Measurements from ENCODE around the gene PGPEP1. TPM values are rescaled to one million over a fixed set of nuclear protein-coding genes. Genes with fewer than 3 reads are reported as not detected.

Gene PGPEP1
- total RNA-seq, 1 experiment from 2014 or later = 25.6 TPM

DNA sequence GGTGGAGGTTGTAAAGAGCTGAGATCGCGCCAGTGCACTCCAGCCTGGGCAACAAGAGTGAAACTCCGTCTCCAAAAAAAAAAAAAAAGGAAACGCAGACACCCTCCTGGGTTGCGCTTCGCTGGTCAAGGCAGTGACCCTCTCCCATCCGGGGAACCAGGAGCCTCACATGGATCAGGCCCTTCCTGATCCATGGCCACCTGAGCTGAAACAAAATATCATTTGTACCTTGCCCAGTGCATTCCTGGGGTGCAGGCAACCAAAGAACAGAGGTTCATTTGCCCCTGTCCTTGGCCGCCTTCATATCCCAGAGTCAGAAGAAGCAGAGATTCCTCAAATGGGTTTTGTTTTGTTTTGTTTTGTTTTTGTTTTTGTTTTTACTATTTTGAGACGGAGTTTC is 9.5 kb upstream of the PGPEP1 start:
- CTCF ChIA-PET = no interaction called here
- Mint-ChIP-seq H3K27ac (ENCODE audit: unreplicated experiment) (no peak overlapping the region), H3K4me1 (ENCODE audit: low read depth, unreplicated experiment) (peaks cover 12% of the 10 kb centered on the region), H3K36me3 (ENCODE audit: insufficient read depth, unreplicated experiment) (peaks cover 5% of the 10 kb centered on the region), H3K27me3 (ENCODE audit: insufficient read depth, unreplicated experiment) (no peaks in the 10 kb centered on the region), H3K4me3 (ENCODE audit: unreplicated experiment) (no peak overlapping the region), H3K9me3 (ENCODE audit: unreplicated experiment) (no peaks in the 10 kb centered on the region)
- Histone ChIP-seq H3K9me3 (no peaks in the 10 kb centered on the region), H3K27me3 (replicated peaks; ENCODE audit: control insufficient read depth, insufficient read depth, low read length) (no peaks in the 10 kb centered on the region), H3K4me3 (ENCODE audit: low read depth, low read length) (no peak overlapping the region), H3K4me1 (peaks cover 7% of the 10 kb centered on the region; the same call in 1 of the 2 replicates), H3K36me3 (ENCODE audit: control insufficient read depth, insufficient read depth, low read length) (no peaks in the 10 kb centered on the region)
- intact Hi-C loops (cut with micrococcal nuclease; ENCODE audit: unreplicated experiment) = no loop called here
- no peak for DNase-seq
- POLR2A ChIA-PET = no interaction called here
- no TSS peak for BruUV-seq (replicated peaks)
- TF ChIP-seq CTCF (IDR thresholded peaks at IDR 0.05; ENCODE audit: insufficient read depth in 1 of 2, low read depth in 1 of 2, low read length in 1 of 2, severe bottlenecking in 1 of 2, unreplicated experiment in 1 of 2) = no peak

DNA sequence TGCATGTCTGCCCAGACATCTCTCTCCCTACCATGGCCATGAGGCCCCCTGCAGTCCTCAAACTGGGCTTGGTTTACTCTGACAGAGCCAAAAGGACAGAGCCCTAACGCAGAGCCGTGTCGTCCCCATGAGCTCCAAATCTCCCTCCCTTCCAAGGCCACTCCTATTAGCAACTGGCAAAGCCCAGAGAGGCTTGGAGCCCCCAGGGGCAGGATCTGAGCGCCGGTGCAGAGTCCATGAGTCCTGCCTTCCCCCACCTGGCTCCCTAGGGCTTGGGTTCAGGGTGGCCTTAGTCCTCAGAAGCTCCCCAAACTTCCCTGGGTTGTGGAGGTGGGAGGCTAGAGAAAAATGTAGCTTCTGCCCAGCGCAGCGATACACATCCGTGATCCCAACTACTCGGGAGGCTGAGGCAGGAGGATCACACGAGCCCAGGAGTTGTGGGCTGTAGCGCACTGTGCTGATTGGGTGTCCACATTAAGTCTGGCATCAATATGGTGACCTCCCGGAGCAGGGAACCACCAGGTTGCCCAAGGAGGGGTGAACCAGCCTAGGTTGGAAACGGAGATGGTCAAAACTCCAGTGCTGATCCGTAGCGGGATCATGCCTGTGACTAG is 7.4 kb upstream of the PGPEP1 start:
- BruUV-seq (replicated peaks) = no TSS peak
- intact Hi-C loops (cut with micrococcal nuclease; ENCODE audit: unreplicated experiment) = no loop called here
- Histone ChIP-seq H3K9me3 (no peaks in the 10 kb centered on the region), H3K4me3 (ENCODE audit: low read depth, low read length) (no peak overlapping the region), H3K27me3 (replicated peaks; ENCODE audit: control insufficient read depth, insufficient read depth, low read length) (no peaks in the 10 kb centered on the region), H3K4me1 (peaks cover 7% of the 10 kb centered on the region; the same call in 1 of the 2 replicates), H3K36me3 (ENCODE audit: control insufficient read depth, insufficient read depth, low read length) (no peaks in the 10 kb centered on the region)
- TF ChIP-seq CTCF (IDR thresholded peaks at IDR 0.05; ENCODE audit: insufficient read depth in 1 of 2, low read depth in 1 of 2, low read length in 1 of 2, severe bottlenecking in 1 of 2, unreplicated experiment in 1 of 2) = no peak
- Mint-ChIP-seq H3K27ac (ENCODE audit: unreplicated experiment) (no peak overlapping the region), H3K27me3 (ENCODE audit: insufficient read depth, unreplicated experiment) (no peaks in the 10 kb centered on the region), H3K4me1 (ENCODE audit: low read depth, unreplicated experiment) (peaks cover 12% of the 10 kb centered on the region), H3K4me3 (ENCODE audit: unreplicated experiment) (no peak overlapping the region), H3K9me3 (ENCODE audit: unreplicated experiment) (no peaks in the 10 kb centered on the region), H3K36me3 (ENCODE audit: insufficient read depth, unreplicated experiment) (peaks cover 5% of the 10 kb centered on the region)
- POLR2A ChIA-PET = no interaction called here
- no peak for DNase-seq
- CTCF ChIA-PET = interaction anchor here (1.1 kb wide), 1 partner anchor 54 kb away, joined by 5 read pairs; no protein-coding TSS in a partner anchor

DNA sequence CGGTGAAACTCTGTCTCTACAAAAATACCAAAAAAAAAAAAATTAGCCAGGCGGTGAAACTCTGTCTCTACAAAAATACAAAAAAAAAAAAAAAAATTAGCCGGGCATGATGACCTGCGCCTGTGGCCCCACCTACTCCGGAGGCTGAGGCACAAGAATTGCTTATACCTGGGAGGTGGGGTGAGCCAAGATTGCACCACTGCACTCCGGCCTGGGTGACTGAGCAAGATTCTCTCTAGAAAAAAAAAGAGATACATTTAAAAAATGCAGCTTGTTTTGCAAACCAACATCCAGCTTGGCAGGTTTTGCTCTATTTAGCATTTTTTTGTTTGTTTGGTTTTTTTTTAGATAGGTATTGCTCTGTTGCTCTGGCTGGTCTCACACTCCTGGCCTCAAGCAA is 6.7 kb upstream of the PGPEP1 start:
- intact Hi-C loops (cut with micrococcal nuclease; ENCODE audit: unreplicated experiment) = no loop called here
- CTCF ChIA-PET = interaction anchor here (0.6 to 0.7 kb wide), 2 partner anchors 54 to 90 kb away, joined by 3 to 5 read pairs; no protein-coding TSS in a partner anchor
- no TSS peak for BruUV-seq (replicated peaks)

More for the DNA sequence above, 6.7 kb upstream of the PGPEP1 start:
- no peak overlapping the region for H3K4me3 ChIP-seq (ENCODE audit: low read depth, low read length)
- Mint-ChIP-seq H3K36me3 (ENCODE audit: insufficient read depth, unreplicated experiment) (no peaks in the 10 kb centered on the region), H3K27ac (ENCODE audit: unreplicated experiment) (no peak overlapping the region), H3K27me3 (ENCODE audit: insufficient read depth, unreplicated experiment) (no peaks in the 10 kb centered on the region), H3K4me3 (ENCODE audit: unreplicated experiment) (no peak overlapping the region), H3K9me3 (ENCODE audit: unreplicated experiment) (no peaks in the 10 kb centered on the region), H3K4me1 (ENCODE audit: low read depth, unreplicated experiment) (peaks cover 10% of the 10 kb centered on the region)
- POLR2A ChIA-PET = no interaction called here
- no peaks in the 10 kb centered on the region for H3K27me3 ChIP-seq (replicated peaks; ENCODE audit: control insufficient read depth, insufficient read depth, low read length)
- DNase-seq = peak in 1 of 2 experiments; percentile 21
- no peaks in the 10 kb centered on the region for H3K36me3 ChIP-seq (ENCODE audit: control insufficient read depth, insufficient read depth, low read length)
- no peaks in the 10 kb centered on the region for H3K9me3 ChIP-seq
- TF ChIP-seq CTCF (IDR thresholded peaks at IDR 0.05; ENCODE audit: insufficient read depth in 1 of 2, low read depth in 1 of 2, low read length in 1 of 2, severe bottlenecking in 1 of 2, unreplicated experiment in 1 of 2) = no peak
- peaks cover 7% of the 10 kb centered on the region; the same call in 1 of the 2 replicates for H3K4me1 ChIP-seq

All from Caco-2 (cell line).